HUDEP-2 (cell line): Measurements from ENCODE around the gene CABP1.
"Not testable (repeated sequence)": the region's sequence is repeated elsewhere in the genome, so short reads cannot be mapped to it uniquely, and the experiment has no call there.

Source experiments
- DNase-seq, 76 experiments: peaks; one replicate each; lab custom pipeline; 2025; ENCODE audit not compliant: unreplicated experiment in 76 of 76; lab: John Stamatoyannopoulos, UW

CABP1 gene

DNA sequence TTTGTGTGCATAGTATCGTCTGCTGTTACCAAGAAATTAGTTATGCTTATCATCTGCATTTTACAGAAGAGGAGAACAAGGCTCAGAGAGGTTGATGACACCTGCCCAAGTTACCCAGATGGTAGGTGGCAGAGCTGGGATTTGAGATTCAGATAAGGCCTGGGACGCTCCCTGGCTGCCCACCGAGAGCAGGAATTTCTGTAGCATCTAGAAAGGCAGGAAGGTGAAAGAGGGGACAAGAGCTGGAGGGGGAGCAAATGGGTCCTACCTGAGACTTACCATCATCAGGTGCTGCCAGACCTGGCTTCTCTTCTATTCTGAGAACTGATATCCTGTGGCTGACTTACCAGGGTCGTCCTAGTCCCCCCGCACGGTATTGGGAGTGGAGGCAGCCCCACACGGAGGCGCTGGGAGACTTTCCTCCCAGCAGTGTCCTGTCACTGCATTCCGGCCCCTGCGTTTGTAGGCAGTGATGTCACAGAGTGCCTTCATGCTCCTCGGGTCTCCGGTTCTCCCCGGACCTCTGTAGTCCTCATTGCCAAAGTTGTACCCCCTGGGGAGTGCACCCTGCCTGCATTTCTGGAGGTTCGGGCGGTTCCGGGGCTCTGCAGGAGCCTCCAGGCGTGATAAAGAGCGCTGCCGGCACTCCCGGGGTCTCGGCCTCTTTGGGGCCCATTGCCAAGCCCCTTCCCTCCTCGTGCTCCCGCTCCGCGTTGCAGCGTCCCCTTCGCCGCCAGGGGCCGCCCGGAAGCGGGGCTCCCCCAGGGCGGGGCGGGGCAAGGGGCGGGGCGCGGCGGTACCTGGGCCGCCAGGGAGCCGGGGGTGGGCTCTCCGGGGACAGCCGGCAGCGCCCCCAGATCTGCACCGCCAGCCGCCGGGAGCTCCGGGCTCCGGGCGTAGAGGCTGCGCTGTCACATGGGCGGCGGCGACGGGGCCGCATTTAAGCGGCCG is at the start of gene CABP1:
TSS of gene CABP1 (plus strand) at position 856 of the 951 bp plus-strand sequence. CDS start at position 916, 60 bp downstream.
- peak in 6 of 76 experiments; percentile 4 to 22 (median 7) for DNase-seq

- DNase-seq = no peak
These were observed 49.6 kb upstream of the CABP1 start for GRCh38 chr12:120590741-120591407.

DNA sequence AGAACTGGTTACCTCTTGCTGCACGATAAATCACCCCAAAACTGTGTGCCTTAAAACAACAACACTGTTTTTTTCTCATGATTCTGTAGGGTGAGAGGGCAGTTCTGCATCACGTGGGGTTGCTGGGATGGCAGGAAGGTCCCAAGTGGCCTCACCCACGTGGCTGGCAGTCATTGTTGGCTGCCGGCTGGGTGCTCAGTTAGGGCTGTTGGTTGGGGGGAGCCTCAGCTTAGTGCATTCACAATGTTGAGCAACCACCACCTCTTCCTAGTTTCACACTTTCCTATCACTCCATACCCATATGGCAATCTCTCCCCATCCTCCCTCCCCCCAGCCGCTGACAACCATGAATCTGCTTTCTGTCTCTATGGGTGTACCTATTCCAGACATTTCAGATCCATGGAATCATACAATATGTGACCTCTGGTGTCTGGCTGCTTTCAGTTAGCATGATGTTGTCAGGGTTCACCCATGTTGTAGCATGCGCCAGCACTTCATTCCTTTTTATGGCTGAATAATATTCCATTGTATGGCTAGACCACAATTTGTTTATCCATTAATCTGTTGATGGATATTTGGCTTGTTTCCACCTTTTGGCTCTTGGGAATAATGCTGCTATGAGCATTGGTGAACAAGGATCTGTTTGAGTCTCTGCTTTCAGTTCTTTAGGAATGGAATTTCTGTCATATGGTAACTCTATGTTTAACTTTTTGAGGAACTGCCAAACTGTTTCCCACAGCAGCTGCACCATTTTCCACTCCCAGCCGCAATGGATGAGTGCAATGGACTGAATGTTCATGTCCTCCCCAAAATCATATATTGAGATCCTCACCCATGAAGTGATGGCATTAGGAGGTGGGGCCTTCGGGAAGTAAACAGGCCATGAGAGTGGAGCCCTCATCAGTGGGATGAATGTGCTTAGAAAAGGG is 48.0 kb upstream of the CABP1 start:
- no peak for DNase-seq

GRCh38 chr12:120596901-120597300 is 43.5 kb upstream of the CABP1 start:
- DNase-seq = no peak

DNA sequence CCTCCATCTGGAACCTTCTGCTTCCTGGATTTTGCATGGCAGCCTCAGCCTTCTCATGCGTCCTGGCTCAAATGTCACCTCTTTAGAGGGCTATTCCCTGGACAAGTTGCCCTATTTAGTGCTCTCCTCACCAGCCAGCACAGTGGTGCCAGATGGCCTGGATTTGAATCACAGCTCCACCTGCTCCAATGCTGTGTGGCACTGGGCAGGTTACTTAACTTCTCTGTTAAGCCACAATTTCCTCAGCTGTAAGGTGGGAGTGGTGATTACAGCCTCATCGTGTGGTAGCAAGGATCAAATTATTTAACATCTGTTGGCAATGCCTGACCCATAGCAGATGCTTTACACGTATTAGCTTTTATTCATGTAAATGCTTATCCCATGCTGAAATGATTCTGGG is 42.6 kb upstream of the CABP1 start:
- no peak for DNase-seq

DNA sequence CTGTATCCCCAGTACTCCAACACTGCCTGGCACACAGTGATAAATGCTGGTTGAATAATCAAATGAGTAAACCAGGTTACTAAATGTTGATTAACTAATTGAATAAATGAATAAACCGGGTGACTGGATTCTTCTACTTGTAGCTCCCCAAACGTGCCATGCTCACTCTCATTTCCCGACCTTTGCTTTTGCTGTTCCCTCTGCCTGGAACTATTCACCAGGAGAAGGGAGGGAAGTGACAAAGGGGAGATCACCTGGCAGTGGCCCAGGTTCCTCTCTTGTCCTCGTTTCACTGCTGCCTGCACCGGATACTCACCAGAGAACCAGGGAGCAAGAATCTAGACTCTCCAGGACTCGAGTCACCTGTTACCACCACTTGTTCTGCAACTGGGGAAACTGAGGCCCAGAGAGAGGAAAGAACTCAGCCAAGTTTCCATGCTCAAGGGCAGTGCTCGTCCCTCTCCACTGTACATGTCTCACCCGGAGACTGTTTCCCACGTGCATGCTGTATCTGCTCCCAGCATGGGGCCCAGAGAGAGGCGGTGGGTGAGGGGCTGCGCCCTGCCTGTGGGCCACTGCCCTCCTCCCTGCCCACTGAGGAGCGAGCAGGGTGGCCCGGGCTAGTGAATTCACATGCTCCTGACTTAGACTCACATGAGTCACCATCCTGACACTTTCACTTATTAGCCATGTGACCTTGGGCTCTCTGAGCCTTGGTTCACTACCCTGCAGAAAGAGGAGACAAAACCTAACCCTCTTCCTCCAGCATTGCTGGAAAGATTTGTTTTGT is 41.6 kb upstream of the CABP1 start:
- DNase-seq = peak in 3 of 76 experiments; percentile 4 to 23 (median 16)

- DNase-seq = no peak
These were observed 40.5 kb upstream of the CABP1 start for GRCh38 chr12:120599672-120600552.

- DNase-seq = peak in 4 of 76 experiments; percentile 4 to 12 (median 8)
These were observed 38.0 kb upstream of the CABP1 start for GRCh38 chr12:120602416-120602815.

DNA sequence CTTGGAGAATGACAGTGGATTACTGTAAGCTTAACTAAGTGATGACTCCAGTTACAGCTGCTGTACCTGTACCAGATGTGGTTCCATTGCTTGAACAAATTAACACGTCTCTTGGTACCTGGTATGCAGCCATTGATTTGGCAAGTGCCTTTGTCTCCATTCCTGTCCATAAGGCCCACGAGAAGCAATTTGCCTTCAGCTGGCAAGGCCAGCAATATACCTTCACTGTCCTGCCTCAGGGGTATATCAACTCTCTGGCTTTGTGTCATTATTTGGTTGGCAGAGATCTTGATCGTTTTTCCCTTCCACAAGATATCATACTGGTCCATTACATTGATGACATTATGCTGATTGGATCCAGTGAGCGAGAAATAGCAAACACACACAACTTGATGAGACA is 29.9 kb upstream of the CABP1 start:
- no peak for DNase-seq

GRCh38 chr12:120611534-120611933 is 28.9 kb upstream of the CABP1 start:
- peak in 9 of 76 experiments; percentile 2 to 38 (median 10) for DNase-seq

DNA sequence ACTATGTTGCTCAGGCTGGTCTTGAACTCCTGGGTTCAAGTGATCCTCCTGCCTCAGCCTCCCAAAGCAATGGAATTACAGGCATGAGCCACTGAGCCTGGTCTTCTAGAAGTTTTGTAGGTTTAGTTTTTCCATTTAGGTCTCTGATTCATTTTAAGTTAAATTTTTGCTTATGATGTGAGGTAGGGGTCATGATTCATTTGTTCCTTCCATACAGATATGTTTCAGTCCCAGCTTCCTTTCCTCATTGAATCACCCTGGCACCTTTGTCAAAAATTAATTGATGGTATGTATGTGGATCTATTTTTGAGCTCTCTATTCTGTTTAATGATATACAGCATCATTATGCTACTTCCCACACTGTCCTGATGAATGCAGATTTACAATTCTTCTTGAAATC is 25.6 kb upstream of the CABP1 start:
- DNase-seq = no peak

GRCh38 chr12:120617193-120617592 is 23.2 kb upstream of the CABP1 start:
- not testable (repeated sequence) for DNase-seq

- DNase-seq = not testable (repeated sequence)
These were observed 22.7 kb upstream of the CABP1 start for GRCh38 chr12:120617767-120618166.

- no peak for DNase-seq
These were observed 21.3 kb upstream of the CABP1 start for GRCh38 chr12:120618954-120619615.

- no peak for DNase-seq
These were observed 19.8 kb upstream of the CABP1 start for GRCh38 chr12:120620624-120621023.

DNA sequence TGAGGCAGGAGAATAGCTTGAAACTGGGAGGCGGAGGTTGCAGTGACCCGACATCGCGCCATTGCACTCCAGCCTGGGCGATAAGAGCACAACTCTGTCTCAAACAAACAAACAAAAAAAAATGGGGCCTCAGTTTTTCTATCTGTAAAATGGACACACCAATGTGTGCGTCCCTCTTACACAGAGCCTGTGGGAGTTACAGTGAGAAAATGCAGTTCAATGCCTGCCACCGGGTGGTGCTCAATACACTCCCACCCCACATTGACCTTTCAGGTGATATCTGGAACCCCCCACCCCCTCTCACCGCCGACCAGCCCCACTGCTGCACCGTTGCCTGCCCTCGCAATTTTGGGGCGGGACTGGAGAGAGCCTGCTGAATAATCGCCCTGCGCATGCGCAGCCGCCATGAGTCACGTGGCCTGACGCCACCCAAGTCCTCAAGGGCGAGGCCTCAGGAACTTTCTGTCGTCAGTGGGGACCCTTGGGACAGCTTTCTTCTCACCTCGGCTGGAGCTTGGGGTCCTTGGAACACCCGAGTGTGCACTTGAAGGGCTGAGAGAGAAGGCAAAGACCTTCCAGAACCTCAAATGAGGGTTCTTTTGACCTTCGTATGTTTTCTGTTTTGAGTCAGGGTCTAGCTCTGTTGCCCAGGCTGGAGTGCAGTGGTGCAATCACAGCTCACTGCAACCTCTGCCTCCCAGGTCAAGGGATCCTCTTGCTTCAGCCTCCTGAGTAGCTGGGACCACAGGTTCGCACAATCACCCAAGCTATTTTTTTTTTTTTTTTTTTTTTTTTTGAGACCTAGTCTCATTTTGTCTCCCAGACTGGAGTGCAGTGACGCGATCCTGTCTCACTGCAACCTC is 14.6 kb upstream of the CABP1 start:
- peak in 1 of 76 experiments; percentile 12 for DNase-seq

DNA sequence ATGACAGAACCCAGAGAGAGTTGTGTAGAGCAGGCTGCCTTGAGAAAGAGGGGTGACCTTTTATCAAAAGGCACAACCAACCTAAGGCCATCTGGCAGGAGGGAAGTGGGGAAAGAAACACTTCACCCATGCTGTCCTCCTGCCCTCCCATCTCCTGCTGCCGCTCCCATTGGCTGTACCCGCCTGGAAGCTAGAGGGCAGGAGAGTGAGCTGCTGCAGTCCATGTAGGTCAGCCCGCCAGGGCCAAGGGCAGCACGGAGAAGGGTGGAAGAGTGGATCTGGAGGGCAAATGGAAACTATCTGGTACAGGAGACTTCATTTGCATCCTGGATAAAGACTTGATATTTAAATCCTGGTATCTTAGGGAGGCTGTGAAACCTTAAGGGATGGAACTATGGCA is 11.5 kb upstream of the CABP1 start:
- DNase-seq = no peak
